Left ventricle myocardium superior (tissue), 1 donor: ENCODE measurements around the gene SLC4A8. TPM values are rescaled to one million over a fixed set of nuclear protein-coding genes. Genes with fewer than 3 reads are reported as not detected.

Experiments
- ATAC-seq: fragments of 200-7000 bp; cut with Tn5 transposase; one replicate; pipeline ENCODE4 v1.9.1; 2020; ENCODE audit warnings: mild to moderate bottlenecking, moderate library complexity
- DNase-seq: peaks from one replicate; pipeline ENCODE4 v3.0.0-alpha.2; 2020
- intact Hi-C: fragments of 100-400 bp; cut with micrococcal nuclease; formaldehyde crosslinking; loops from one replicate; pipeline ENCODE4 v1.11.0; 2022
- total RNA-seq: library from RNA; stranded (reverse); fragmentation: NEBNext Ultra II Directional; extraction: Animal tissue kit (Norgen Biotek cat#: 25700); gene quantifications from one replicate; pipeline ENCODE4 v1.2.1, GENCODE V29; 2021
- donor health status: DM: no; HTN: yes; CAD: no; lungs with severe emphysema.

The SLC4A8 gene
- total RNA-seq, 1 donor from 2014 or later = 0.32 TPM

DNA sequence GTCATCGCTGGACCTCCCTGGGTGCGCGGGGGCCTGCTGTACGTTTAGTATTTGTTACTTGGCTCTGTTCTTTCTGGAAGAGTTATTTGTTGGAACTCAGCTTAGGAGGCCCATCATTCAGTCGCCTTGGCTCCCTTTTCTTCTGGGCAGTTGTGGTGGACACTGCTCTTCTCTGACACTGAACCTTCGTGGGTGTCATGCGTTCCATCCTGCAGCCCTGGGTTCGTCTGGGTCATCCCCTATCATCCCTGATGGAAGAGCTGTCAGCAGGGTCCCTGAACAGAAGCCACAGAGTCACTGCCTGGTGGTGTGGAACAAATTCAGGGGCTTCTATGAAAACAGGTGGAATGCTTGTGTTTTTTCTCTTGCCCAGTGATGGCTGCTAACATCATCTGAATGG, 113.5 kb downstream of the SLC4A8 start:
- intact Hi-C loops = no loop called here
- ATAC-seq = no peak
- no peak for DNase-seq

DNA sequence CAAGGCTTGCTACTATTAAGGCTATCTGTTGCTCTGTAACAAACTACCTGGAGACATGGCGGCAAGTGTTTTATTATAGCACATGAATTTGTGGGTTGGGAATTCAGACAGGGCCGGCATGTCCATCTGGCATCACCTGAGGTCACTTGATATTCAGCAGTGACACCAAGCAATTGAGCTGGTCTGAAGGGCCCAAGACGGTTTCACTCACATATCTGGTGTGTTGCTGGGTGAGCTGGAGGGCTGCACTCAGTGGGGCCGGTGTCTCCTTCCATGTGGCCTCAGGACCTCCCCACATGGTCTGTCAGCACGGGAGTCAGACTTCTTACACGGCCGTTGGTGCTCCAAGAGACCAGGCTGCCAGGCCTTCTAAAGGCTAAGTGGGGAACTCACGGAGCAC, 114.0 kb downstream of the SLC4A8 start:
- ATAC-seq (no peak), DNase-seq (no peak)
- intact Hi-C loops = no loop called here

DNA sequence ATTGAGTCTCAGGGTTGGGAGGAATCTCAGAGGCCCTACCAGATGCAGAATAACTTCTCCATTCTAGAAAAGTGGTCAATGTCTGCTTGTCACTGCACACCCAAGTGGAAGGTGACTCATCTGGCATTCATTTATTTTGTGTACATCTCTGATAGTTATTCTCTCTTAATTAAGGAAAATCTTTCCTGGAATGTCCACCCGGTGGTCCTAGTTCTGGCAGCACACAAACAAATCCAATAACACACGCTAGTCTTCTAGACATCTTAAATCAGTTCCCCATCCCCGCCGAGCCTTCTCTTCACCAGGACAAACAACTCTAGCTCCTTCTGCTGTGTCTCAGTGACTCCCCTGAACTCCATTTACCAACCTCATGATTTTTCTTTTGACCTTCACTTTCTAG, 116.4 kb downstream of the SLC4A8 start:
- intact Hi-C loops = no loop called here
- DNase-seq (no peak), ATAC-seq (no peak)

DNA sequence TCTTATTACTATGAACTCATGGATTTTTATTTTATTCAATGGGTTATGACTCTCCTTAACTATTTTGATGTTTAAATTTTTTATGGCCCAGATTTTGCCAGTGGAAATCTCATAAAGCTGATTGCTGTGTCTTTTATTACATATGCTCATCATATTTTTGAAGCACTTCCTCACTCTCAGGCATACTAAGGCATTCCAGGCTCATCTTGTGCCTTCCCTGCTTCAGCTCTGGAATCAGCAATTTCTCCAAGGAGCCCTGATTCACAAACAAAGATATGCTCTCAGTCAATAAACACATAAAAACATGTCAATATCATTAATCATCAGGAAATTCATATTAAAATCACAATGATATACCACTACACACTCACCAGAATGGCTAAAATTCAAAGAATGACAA, 121.5 kb downstream of the SLC4A8 start:
- intact Hi-C loops = no loop called here
- ATAC-seq (no peak), DNase-seq (no peak)

DNA sequence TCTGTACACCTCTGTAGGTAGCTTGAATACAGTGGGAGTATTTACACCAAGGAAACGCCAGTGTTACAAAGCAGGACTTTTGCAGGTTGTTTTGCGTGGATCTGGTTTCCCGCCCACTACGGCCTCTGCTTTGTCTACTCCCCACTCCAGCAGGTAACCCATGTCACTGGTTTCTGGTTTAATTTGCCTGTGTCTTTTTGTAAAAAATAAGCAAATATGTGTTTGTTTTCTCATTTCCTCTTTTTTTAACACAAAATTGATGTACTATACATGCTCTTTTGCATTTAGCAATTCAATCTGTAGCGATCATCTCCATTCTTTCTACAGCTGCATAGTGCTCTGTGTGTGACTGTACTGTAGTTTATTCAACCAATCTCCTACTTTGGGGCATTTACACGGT, 123.0 kb downstream of the SLC4A8 start:
- DNase-seq = no peak
- intact Hi-C loops = no loop called here
- no peak for ATAC-seq

DNA sequence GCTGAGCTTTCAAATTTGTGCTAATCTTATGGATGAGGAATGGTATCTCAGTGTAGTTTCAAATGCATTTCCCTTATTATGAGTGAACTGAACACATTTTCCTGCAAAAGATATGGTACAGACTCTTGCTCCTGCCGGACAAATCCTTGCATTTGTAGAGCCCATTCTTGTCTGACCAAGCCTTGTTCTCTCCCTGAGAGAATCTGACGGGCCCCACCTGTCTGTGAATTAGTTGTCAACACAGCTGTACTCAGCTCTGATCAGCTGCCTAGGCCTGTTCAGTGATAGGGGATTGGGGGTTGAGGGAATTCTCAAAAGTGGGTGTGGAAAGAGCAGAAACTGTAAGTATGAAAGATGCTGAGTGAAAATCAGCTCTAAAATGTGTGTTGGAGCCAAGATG, 123.6 kb downstream of the SLC4A8 start:
- ATAC-seq = no peak

DNA sequence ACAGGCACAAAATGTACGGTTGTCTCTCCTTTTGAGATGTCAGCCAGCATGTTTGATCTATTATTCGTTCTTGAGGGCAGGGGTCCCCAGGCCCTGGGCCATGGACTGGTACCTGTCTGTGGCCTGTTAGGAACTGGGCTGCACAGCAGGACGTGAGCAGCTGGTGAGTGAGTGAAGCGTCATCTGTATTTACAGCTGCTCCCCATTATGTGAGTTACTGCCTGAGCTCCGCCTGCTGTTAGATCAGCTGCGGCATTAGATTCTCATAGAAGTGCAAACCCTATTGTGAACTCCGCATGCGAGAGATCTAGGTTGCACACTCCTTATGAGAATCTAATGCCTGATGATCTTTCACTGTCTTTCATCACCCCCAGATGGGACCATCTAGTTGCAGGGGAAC, 125.0 kb downstream of the SLC4A8 start:
- ATAC-seq (no peak), DNase-seq (no peak)
- intact Hi-C loops = no loop called here

More for the DNA sequence above, 123.6 kb downstream of the SLC4A8 start:
- no peak for DNase-seq
- intact Hi-C loops = no loop called here

Other genes starting within 250 kb of the SLC4A8 start
- 9.9 TPM for gene POU6F1, start 206.8 kb upstream of the SLC4A8 start, total RNA-seq
- 146 TPM for gene DAZAP2, start 186.0 kb upstream of the SLC4A8 start, total RNA-seq
- gene SMAGP, start 154.4 kb upstream of the SLC4A8 start, total RNA-seq = 3.4 TPM
- 1.7 TPM for gene BIN2, start 100.7 kb upstream of the SLC4A8 start, total RNA-seq
- not detected for gene CELA1, start 78.2 kb upstream of the SLC4A8 start, total RNA-seq
- 0.77 TPM for gene GALNT6, start 33.4 kb upstream of the SLC4A8 start, total RNA-seq
- 0.22 TPM for gene SCN8A, start 166.4 kb downstream of the SLC4A8 start, total RNA-seq